IMR-90 (cell line): ENCODE results near the gene DTNA. TPM values are rescaled to one million over a fixed set of nuclear protein-coding genes. Genes with fewer than 3 reads are reported as not detected.

Experiments
- ATAC-seq: fragments of 200-7000 bp; cut with Tn5 transposase; 2 replicates; pipeline ENCODE4 v1.9.1; 2020; ENCODE audit warnings: low read depth, mild to moderate bottlenecking, moderate library complexity
- BruUV-seq: library from RNA; stranded (reverse); fragments of 400-500 nt; replicated peaks from 2 replicates; lab custom pipeline; 2021; lab: Mats Ljungman, UMichigan
- CTCF ChIA-PET: fragments of 300-600 bp; formaldehyde crosslinking; extraction: SDS; loops from one replicate; lab custom pipeline; 2021; ENCODE audit warnings: antibody characterized with exemption; lab: Yijun Ruan, JAX
- POLR2A ChIA-PET: fragments of 300-600 bp; sonication (Branson Sonifier 250); formaldehyde crosslinking; loops from one replicate; lab custom pipeline; 2022; ENCODE audit warnings: antibody characterized with exemption; ENCODE audit not compliant: unreplicated experiment; lab: Charles Lee
- DNase-seq: peaks from one replicate; pipeline ENCODE4 v3.0.0; 2013
- H2AFZ ChIP-seq: replicated peaks from 2 replicates; pipeline ENCODE3; 2013; ENCODE audit warnings: low read length, mild to moderate bottlenecking; ENCODE audit not compliant: poor library complexity
- H2AK5ac ChIP-seq: 2 replicates; pipeline ENCODE4 v1.6.1; 2013; ENCODE audit warnings: low read depth, low read length, inconsistent platforms
- H2AK9ac ChIP-seq: replicated peaks from 2 replicates; pipeline ENCODE3; 2013; ENCODE audit warnings: mild to moderate bottlenecking, low read depth, low read length, moderate library complexity; ENCODE audit not compliant: poor library complexity
- H2BK120ac ChIP-seq: 2 replicates; pipeline ENCODE4 v1.6.1; 2013; ENCODE audit warnings: low read depth, low read length, inconsistent platforms
- H2BK15ac ChIP-seq: 3 replicates; pipeline ENCODE4 v1.6.1; 2013; ENCODE audit warnings: low read depth, low read length, inconsistent platforms
- H2BK20ac ChIP-seq: 2 replicates; pipeline ENCODE4 v1.6.1; 2013; ENCODE audit warnings: low read depth, mild to moderate bottlenecking, inconsistent platforms, low read length, moderate library complexity
- H2BK5ac ChIP-seq: 2 replicates; pipeline ENCODE4 v1.6.1; 2013; ENCODE audit warnings: mild to moderate bottlenecking, low read depth, low read length, inconsistent platforms; ENCODE audit not compliant: poor library complexity, severe bottlenecking
- H3K14ac ChIP-seq: replicated peaks from 2 replicates; pipeline ENCODE4 v1.6.1; 2013; ENCODE audit warnings: low read depth, low read length, inconsistent platforms
- H3K18ac ChIP-seq: 2 replicates; pipeline ENCODE4 v1.6.1; 2013; ENCODE audit warnings: low read depth, low read length, control low read depth
- H3K23ac ChIP-seq: 2 replicates; pipeline ENCODE4 v1.6.1; 2013; ENCODE audit warnings: low read depth, low read length, inconsistent platforms
- H3K27ac ChIP-seq: 2 replicates; pipeline ENCODE4 v1.5.1; 2013; ENCODE audit warnings: mild to moderate bottlenecking, control low read depth, low read length; ENCODE audit not compliant: insufficient read depth
- H3K27me3 ChIP-seq: 2 replicates; pipeline ENCODE4 v1.6.1; 2013; ENCODE audit warnings: low read length; ENCODE audit not compliant: control insufficient read depth, insufficient read depth
- H3K36me3 ChIP-seq: 2 replicates; pipeline ENCODE4 v1.6.1; 2013; ENCODE audit warnings: low read length, mixed read lengths; ENCODE audit not compliant: control insufficient read depth, insufficient read depth
- H3K4ac ChIP-seq: 2 replicates; pipeline ENCODE4 v1.6.1; 2013; ENCODE audit warnings: low read depth, low read length, inconsistent platforms
- H3K4me1 ChIP-seq: 2 replicates; pipeline ENCODE4 v1.6.1; 2013; ENCODE audit warnings: low read length, mixed read lengths; ENCODE audit not compliant: control insufficient read depth, insufficient read depth
- H3K4me2 ChIP-seq: 2 replicates; pipeline ENCODE4 v1.6.1; 2013; ENCODE audit warnings: low read depth, mild to moderate bottlenecking, control low read depth, low read length, moderate library complexity
- H3K4me3 ChIP-seq: 2 replicates; pipeline ENCODE4 v1.5.1; 2013; ENCODE audit warnings: low read depth, mild to moderate bottlenecking, control low read depth, low read length, moderate library complexity; ENCODE audit not compliant: insufficient read depth
- H3K56ac ChIP-seq: 2 replicates; pipeline ENCODE4 v1.6.1; 2013; ENCODE audit warnings: low read length, inconsistent platforms; ENCODE audit not compliant: insufficient read depth; ENCODE audit errors: extremely low read depth
- H3K79me1 ChIP-seq, 2 experiments: 2 replicates each; pipeline ENCODE4 v1.6.1; 2013; ENCODE audit warnings: low read length in 2 of 2, inconsistent platforms in 1 of 2, low read depth in 1 of 2
- H3K9ac ChIP-seq: 2 replicates; pipeline ENCODE4 v1.6.1; 2013; ENCODE audit warnings: low read depth, low read length, control low read depth
- H3K9me1 ChIP-seq: 2 replicates; pipeline ENCODE4 v1.6.1; 2013; ENCODE audit warnings: low read length, inconsistent platforms; ENCODE audit not compliant: insufficient read depth
- H3K9me3 ChIP-seq: 2 replicates; pipeline ENCODE4 v1.6.1; 2013; ENCODE audit warnings: low read length; ENCODE audit not compliant: control insufficient read depth, insufficient read depth
- H4K20me1 ChIP-seq: 2 replicates; pipeline ENCODE4 v1.6.1; 2013; ENCODE audit warnings: low read length, inconsistent platforms; ENCODE audit not compliant: insufficient read depth
- H4K5ac ChIP-seq: 2 replicates; pipeline ENCODE4 v1.6.1; 2013; ENCODE audit warnings: mild to moderate bottlenecking, low read depth, low read length, control low read depth
- H4K8ac ChIP-seq, 2 experiments: 2 replicates each; pipeline ENCODE4 v1.6.1; 2013; ENCODE audit warnings: low read depth in 2 of 2, low read length in 2 of 2, control low read depth in 1 of 2, inconsistent platforms in 1 of 2
- H4K91ac ChIP-seq: 2 replicates; pipeline ENCODE4 v1.6.1; 2013; ENCODE audit warnings: low read depth, low read length, inconsistent platforms; ENCODE audit not compliant: insufficient read depth
- BHLHE40 ChIP-seq: fragments of 150-350 bp; IDR thresholded peaks from 2 replicates; pipeline ENCODE4 v1.6.1; 2016; ENCODE audit warnings: mild to moderate bottlenecking, low read depth, low read length
- CEBPB ChIP-seq: IDR thresholded peaks from 2 replicates; pipeline ENCODE4 v1.6.1; 2012; ENCODE audit warnings: low read depth, low read length, improper control_type of control experiment
- MAZ ChIP-seq: IDR thresholded peaks from 2 replicates; pipeline ENCODE4 v1.6.1; 2012; ENCODE audit warnings: low read depth, mild to moderate bottlenecking, low read length, improper control_type of control experiment, moderate library complexity, borderline replicate concordance
- RFX5 ChIP-seq: IDR thresholded peaks from 2 replicates; pipeline ENCODE4 v1.8.0; 2012; ENCODE audit warnings: low read depth, mild to moderate bottlenecking, low read length, moderate library complexity
- SMC3 ChIP-seq: fragments of 150-350 bp; IDR thresholded peaks from 2 replicates; pipeline ENCODE4 v1.6.1; 2016; ENCODE audit warnings: low read depth, mild to moderate bottlenecking, antibody characterized with exemption, low read length, moderate library complexity
- WGBS, 2 experiments: methylation state at CpG; one replicate each; pipeline versions ENCODE4 v1.1.5 to v1.1.7; 2013; ENCODE audit warnings: missing lambda C conversion rate in 2 of 2; ENCODE audit not compliant: insufficient read length in 1 of 2; ENCODE audit errors: extremely low coverage in 2 of 2; 5-methylcytosine and 5-hydroxymethylcytosine counted together
- dilution Hi-C: fragments of 300-500 bp; cut with HindIII; formaldehyde crosslinking; loops from one replicate; pipeline ENCODE4 v1.14.3; 2018; ENCODE audit warnings: low sequenced_read_pairs; ENCODE audit not compliant: unreplicated experiment
- in situ Hi-C: fragments of 300-500 bp; cut with MboI; formaldehyde crosslinking; loops from 3 replicates; pipeline ENCODE4 v1.14.3; 2019; ENCODE audit warnings: low sequenced_read_pairs, inconsistent platforms, mixed read lengths
- intact Hi-C: fragments of 100-400 bp; cut with micrococcal nuclease; formaldehyde crosslinking; loops from 2 replicates; pipeline ENCODE4 v1.10.0; 2022
- polyA plus RNA-seq, 3 experiments: library from polyadenylated mRNA; depleted of rRNA; stranded (reverse); fragments of >200 nt; gene quantifications; 2 replicates each; pipeline ENCODE4 v1.2.3, GENCODE V29; 2012; ENCODE audit warnings: low replicate concordance in 1 of 3
- total RNA-seq: library from RNA; depleted of rRNA; stranded (reverse); fragments of >200 nt; gene quantifications from 2 replicates; pipeline ENCODE4 v1.2.3, GENCODE V29; 2012
- TF ChIP-seq, protein P1 (sequence below): fragments of 150-350 bp; IDR thresholded peaks from 2 replicates; pipeline ENCODE4 v1.6.1; 2017; ENCODE audit warnings: mild to moderate bottlenecking, antibody characterized with exemption, low read length, low read depth

DTNA gene
- total and polyA plus RNA-seq, 2 of the 4 experiments (the other 2 are of a cell fraction) = 9.5 to 10.8 TPM

DNA sequence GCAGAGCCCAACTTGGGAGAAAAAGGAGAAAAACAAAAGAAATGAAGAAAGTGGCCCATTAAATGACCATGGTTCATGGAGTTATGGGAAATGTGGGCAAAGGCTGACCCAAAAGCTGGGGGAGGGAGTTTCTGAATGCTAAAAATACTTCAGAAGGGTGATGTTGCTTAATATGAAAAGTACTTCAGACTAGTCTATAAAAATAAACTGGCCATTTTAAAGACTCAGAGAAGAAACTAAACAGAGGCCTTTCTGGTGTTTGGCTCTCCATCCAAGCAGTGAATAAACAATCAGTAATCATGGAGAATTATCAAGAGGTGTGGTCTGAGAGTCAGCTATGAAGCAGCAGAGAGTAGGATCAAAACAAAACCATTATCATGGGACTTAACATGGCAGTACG, 170.3 kb downstream of the DTNA start:
- no peak overlapping the region for H2AK9ac ChIP-seq
- no peak overlapping the region for H2AK5ac ChIP-seq
- TF ChIP-seq CEBPB (no peak), RFX5 (no peak), MAZ (no peak), SMC3 (no peak), BHLHE40 (no peak)
- TF ChIP-seq, protein P1, sequence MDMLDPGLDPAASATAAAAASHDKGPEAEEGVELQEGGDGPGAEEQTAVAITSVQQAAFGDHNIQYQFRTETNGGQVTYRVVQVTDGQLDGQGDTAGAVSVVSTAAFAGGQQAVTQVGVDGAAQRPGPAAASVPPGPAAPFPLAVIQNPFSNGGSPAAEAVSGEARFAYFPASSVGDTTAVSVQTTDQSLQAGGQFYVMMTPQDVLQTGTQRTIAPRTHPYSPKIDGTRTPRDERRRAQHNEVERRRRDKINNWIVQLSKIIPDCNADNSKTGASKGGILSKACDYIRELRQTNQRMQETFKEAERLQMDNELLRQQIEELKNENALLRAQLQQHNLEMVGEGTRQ = no peak
- no peak overlapping the region for H3K4ac ChIP-seq
- no peak overlapping the region for H3K4me2 ChIP-seq
- H4K91ac ChIP-seq = no peak overlapping the region
- DNase-seq (no peak), ATAC-seq (peak; percentile 59)
- ChIA-PET POLR2A (no interaction called here), CTCF (interaction anchor here (1.1 to 2.4 kb wide), 4 partner anchors 13 to 263 kb away, joined by 3 to 11 read pairs (median 5); no protein-coding TSS in a partner anchor)
- no TSS peak for BruUV-seq
- no peak overlapping the region for H2BK5ac ChIP-seq
- in situ Hi-C loops (loop anchor here (10.0 kb wide), 1 partner anchor 114 kb away; no protein-coding TSS in a partner anchor), intact Hi-C loops (loop anchor here (5.0 kb wide), 1 partner anchor 347 kb away; no protein-coding TSS in a partner anchor), dilution Hi-C loops (no loop called here)
- no peaks in the 10 kb centered on the region for H3K79me1 ChIP-seq
- no peaks in the 10 kb centered on the region for H3K9me1 ChIP-seq
- no peak overlapping the region for H2BK120ac ChIP-seq
- H3K18ac ChIP-seq = no peak overlapping the region
- no peak overlapping the region for H2AFZ ChIP-seq
- H4K5ac ChIP-seq = no peak overlapping the region
- no peaks in the 10 kb centered on the region for H4K20me1 ChIP-seq
- no peaks in the 10 kb centered on the region for H3K4me1 ChIP-seq
- no peak overlapping the region for H3K9ac ChIP-seq
- no peak overlapping the region for H3K23ac ChIP-seq
- no peaks in the 10 kb centered on the region for H3K9me3 ChIP-seq
- H3K4me3 ChIP-seq = no peak overlapping the region
- H3K27me3 ChIP-seq = no peaks in the 10 kb centered on the region
- no peaks in the 10 kb centered on the region for H3K36me3 ChIP-seq
- H2BK15ac ChIP-seq = no peak overlapping the region
- H2BK20ac ChIP-seq = no peak overlapping the region
- no peak overlapping the region for H3K14ac ChIP-seq
- WGBS, 2 experiments = no CpG with 5 or more reads among the region's 1 CpG
- no peak overlapping the region for H3K56ac ChIP-seq
- H4K8ac ChIP-seq = no peak overlapping the region
- H3K27ac ChIP-seq = no peak overlapping the region
